Glomerular endothelial cell (primary cell): ENCODE measurements around the gene ZDHHC17. TPM values are rescaled to one million over a fixed set of nuclear protein-coding genes. Genes with fewer than 3 reads are reported as not detected.
A peak's percentile ranks its signal among the peaks of the same experiment; 100 is the strongest.
"Not testable (repeated sequence)": the region's sequence is repeated elsewhere in the genome, so short reads cannot be mapped to it uniquely, and the experiment has no call there.

Experiments
- DNase-seq: peaks from one replicate; pipeline ENCODE4 v3.0.0-alpha.2; 2011; ENCODE audit warnings: low read depth, low spot score; ENCODE audit errors: extremely low read depth
- total RNA-seq: library from RNA; depleted of rRNA; stranded (reverse); fragments of >200 nt; gene quantifications from 2 replicates; pipeline ENCODE4 v1.2.3, GENCODE V29; 2015

Gene ZDHHC17
- 16.0 and 23.9 TPM in 2 replicates for total RNA-seq

- DNase-seq, result peak; percentile 36
Observed at GRCh38 chr12:76763746-76764675, at the start of gene ZDHHC17. Gene ZDHHC17 (plus strand): TSS chr12:76764115. CDS start chr12:76764237, 122 bp downstream.

GRCh38 chr12:76714415-76714814 is 49.5 kb upstream of the ZDHHC17 start:
- no peak for DNase-seq

- DNase-seq, result no peak
Observed at GRCh38 chr12:76714861-76715260, 49.1 kb upstream of the ZDHHC17 start.

- DNase-seq, result no peak
Observed at GRCh38 chr12:76715332-76715731, 48.6 kb upstream of the ZDHHC17 start.

GRCh38 chr12:76717314-76717713 is 46.6 kb upstream of the ZDHHC17 start:
- DNase-seq, result no peak

GRCh38 chr12:76719171-76720041 is 44.5 kb upstream of the ZDHHC17 start:
- DNase-seq, result no peak

- DNase-seq, result no peak
Observed at GRCh38 chr12:76720068-76720467, 43.8 kb upstream of the ZDHHC17 start.

- DNase-seq, result no peak
Observed at GRCh38 chr12:76726626-76727025, 37.3 kb upstream of the ZDHHC17 start.

GRCh38 chr12:76732188-76732587 is 31.7 kb upstream of the ZDHHC17 start:
- DNase-seq, result not testable (repeated sequence)

- not testable (repeated sequence) for DNase-seq
Observed at GRCh38 chr12:76737689-76738088, 26.2 kb upstream of the ZDHHC17 start.

- no peak for DNase-seq
Observed at GRCh38 chr12:76738824-76739579, 24.9 kb upstream of the ZDHHC17 start.

- no peak for DNase-seq
Observed at GRCh38 chr12:76739896-76740295, 24.0 kb upstream of the ZDHHC17 start.

- no peak for DNase-seq
Observed at GRCh38 chr12:76740501-76740900, 23.4 kb upstream of the ZDHHC17 start.

- no peak for DNase-seq
Observed at GRCh38 chr12:76745343-76745742, 18.6 kb upstream of the ZDHHC17 start.

- DNase-seq, result no peak
Observed at GRCh38 chr12:76746516-76746915, 17.4 kb upstream of the ZDHHC17 start.

- no peak for DNase-seq
Observed at GRCh38 chr12:76747245-76747644, 16.7 kb upstream of the ZDHHC17 start.

GRCh38 chr12:76755829-76756379 is 8.0 kb upstream of the ZDHHC17 start:
- no peak for DNase-seq

GRCh38 chr12:76757694-76758093 is 6.2 kb upstream of the ZDHHC17 start:
- DNase-seq, result no peak

GRCh38 chr12:76762601-76762980 is 1.3 kb upstream of the ZDHHC17 start:
- DNase-seq, result no peak

GRCh38 chr12:76764856-76765255 is 941 bp downstream of the ZDHHC17 start:
- no peak for DNase-seq
